Hematopoietic multipotent progenitor cell treated with erythropoietin and hydrocortisone succinate and interleukin-3 and kit ligand, for 15 days (in vitro differentiated cells): ENCODE data around the gene CNTN4.
"Not testable (repeated sequence)": the region's sequence is repeated elsewhere in the genome, so short reads cannot be mapped to it uniquely, and the experiment has no call there.

Source experiments
- DNase-seq: peaks from one replicate; pipeline ENCODE4 v3.0.0-alpha.2; 2015; ENCODE audit warnings: low spot score

CNTN4 gene

GRCh38 chr3:2968475-2968874 is 869.8 kb downstream of the CNTN4 start:
- DNase-seq = no peak

GRCh38 chr3:2976212-2976611 is 877.5 kb downstream of the CNTN4 start:
- no peak for DNase-seq

GRCh38 chr3:2976796-2977195 is 878.1 kb downstream of the CNTN4 start:
- DNase-seq = no peak

- DNase-seq = no peak
Measured at GRCh38 chr3:2978977-2979732, 880.5 kb downstream of the CNTN4 start.

GRCh38 chr3:2984005-2984830 is 885.6 kb downstream of the CNTN4 start:
- no peak for DNase-seq

- DNase-seq = no peak
Measured at GRCh38 chr3:2984831-2985220, 886.2 kb downstream of the CNTN4 start.

GRCh38 chr3:2985479-2985878 is 886.8 kb downstream of the CNTN4 start:
- no peak for DNase-seq

- DNase-seq = no peak
Measured at GRCh38 chr3:2992534-2992933, 893.9 kb downstream of the CNTN4 start.

- not testable (repeated sequence) for DNase-seq
Measured at GRCh38 chr3:2993130-2993529, 894.5 kb downstream of the CNTN4 start.

GRCh38 chr3:2993736-2994135 is 895.1 kb downstream of the CNTN4 start:
- no peak for DNase-seq

GRCh38 chr3:2995195-2995594 is 896.5 kb downstream of the CNTN4 start:
- no peak for DNase-seq

GRCh38 chr3:3005146-3005744 is 906.6 kb downstream of the CNTN4 start:
- DNase-seq = no peak

GRCh38 chr3:3013317-3014052 is 914.8 kb downstream of the CNTN4 start:
- no peak for DNase-seq

GRCh38 chr3:3015185-3016089 is 916.8 kb downstream of the CNTN4 start:
- DNase-seq = no peak

GRCh38 chr3:3016226-3016625 is 917.6 kb downstream of the CNTN4 start:
- DNase-seq = no peak

GRCh38 chr3:3020209-3020608 is 921.5 kb downstream of the CNTN4 start:
- no peak for DNase-seq

GRCh38 chr3:3023111-3023745 is 924.6 kb downstream of the CNTN4 start:
- DNase-seq = no peak

GRCh38 chr3:3027976-3028567 is 929.4 kb downstream of the CNTN4 start:
- DNase-seq = no peak

- DNase-seq = no peak
Measured at GRCh38 chr3:3031326-3031725, 932.7 kb downstream of the CNTN4 start.

- no peak for DNase-seq
Measured at GRCh38 chr3:3037156-3037555, 938.5 kb downstream of the CNTN4 start.
